Keratinocyte (primary cell): Measurements from ENCODE around the gene TCP11. TPM values are rescaled to one million over a fixed set of nuclear protein-coding genes. Genes with fewer than 3 reads are reported as not detected.

ENCODE experiments used
- DNase-seq: peaks from one replicate; pipeline ENCODE4 v3.0.0-alpha.2; 2011; ENCODE audit warnings: low read depth, missing footprints, low spot score
- FAIRE-seq: peaks from 2 replicates; lab custom pipeline; 2011; peaks lifted over from hg19 to GRCh38; lab: Jason Lieb, UNC
- H2AFZ ChIP-seq: 2 replicates; pipeline ENCODE4 v1.6.0; 2012; ENCODE audit warnings: low read length, control low read depth, inconsistent platforms; ENCODE audit not compliant: control insufficient read depth
- H3K27ac ChIP-seq: 2 replicates; pipeline ENCODE4 v1.5.1; 2011; ENCODE audit warnings: low read length; ENCODE audit not compliant: control insufficient read depth, insufficient read depth
- H3K27me3 ChIP-seq: 3 replicates; pipeline ENCODE4 v1.6.0; 2011; ENCODE audit warnings: low read length; ENCODE audit not compliant: control insufficient read depth, insufficient read depth; ENCODE audit errors: extremely low read depth
- H3K36me3 ChIP-seq, 2 experiments: 2 replicates in 1 of 2; 3 replicates in 1 of 2; pipeline ENCODE4 v1.5.1; 2011; ENCODE audit warnings: low read length in 2 of 2, mild to moderate bottlenecking in 1 of 2; ENCODE audit not compliant: control insufficient read depth in 2 of 2, insufficient read depth in 2 of 2; ENCODE audit errors: extremely low read depth in 1 of 2
- H3K4me1 ChIP-seq: 3 replicates; pipeline ENCODE4 v1.5.1; 2011; ENCODE audit warnings: low read length; ENCODE audit not compliant: control insufficient read depth, insufficient read depth; ENCODE audit errors: extremely low read depth
- H3K4me2 ChIP-seq: 3 replicates; pipeline ENCODE4 v1.6.0; 2011; ENCODE audit warnings: low read depth, low read length; ENCODE audit not compliant: control insufficient read depth, insufficient read depth; ENCODE audit errors: extremely low read depth
- H3K4me3 ChIP-seq, 3 experiments: fragments of 200-600 bp in 1 of 3; sonication (generic) in 1 of 3; 2 replicates in 2 of 3; 3 replicates in 1 of 3; pipeline ENCODE4 v1.5.1; 2011 to 2016; ENCODE audit warnings: low read length in 3 of 3, mild to moderate bottlenecking in 3 of 3, control low read depth in 2 of 3, inconsistent platforms in 1 of 3, low read depth in 1 of 3, mixed read lengths in 1 of 3, mixed run types in 1 of 3, moderate library complexity in 1 of 3; ENCODE audit not compliant: control insufficient read depth in 2 of 3, insufficient read depth in 2 of 3; ENCODE audit errors: extremely low read depth in 1 of 3
- H3K79me2 ChIP-seq: 2 replicates; pipeline ENCODE4 v1.6.0; 2012; ENCODE audit warnings: low read length; ENCODE audit not compliant: control insufficient read depth, insufficient read depth
- H3K9ac ChIP-seq: 3 replicates; pipeline ENCODE4 v1.6.0; 2011; ENCODE audit warnings: low read length; ENCODE audit not compliant: control insufficient read depth, insufficient read depth; ENCODE audit errors: extremely low read depth
- H3K9me1 ChIP-seq: 3 replicates; pipeline ENCODE4 v1.6.0; 2011; ENCODE audit warnings: low read length; ENCODE audit not compliant: control insufficient read depth, insufficient read depth; ENCODE audit errors: extremely low read depth
- H3K9me3 ChIP-seq: 2 replicates; pipeline ENCODE4 v1.5.1; 2012; ENCODE audit warnings: low read depth, low read length; ENCODE audit not compliant: control insufficient read depth
- H4K20me1 ChIP-seq: 3 replicates; pipeline ENCODE4 v1.6.0; 2011; ENCODE audit warnings: low read length; ENCODE audit not compliant: control insufficient read depth, insufficient read depth; ENCODE audit errors: extremely low read depth
- EZH2 ChIP-seq: IDR thresholded peaks from one replicate; pipeline ENCODE4 v1.6.1; 2012; ENCODE audit warnings: inconsistent platforms, mild to moderate bottlenecking, low read length, moderate library complexity
- dilution Hi-C: fragments of 300-500 bp; cut with MboI; formaldehyde crosslinking; loops from one replicate; pipeline ENCODE4 v1.7.0; 2020; ENCODE audit warnings: low sequenced_read_pairs; ENCODE audit not compliant: extremely low pct_ligation_motif_present
- polyA plus RNA-seq, 5 experiments: library from polyadenylated mRNA; depleted of rRNA in 3 of 5; stranded (reverse) in 3 of 5; stranded (forward) in 1 of 5; unstranded in 1 of 5; fragments of >200 nt; gene quantifications; 1 replicate in 1 of 5; 2 replicates in 3 of 5; 3 replicates in 1 of 5; pipeline versions ENCODE4 v1.2.1 to v1.2.3, GENCODE V29; 2011 to 2012; ENCODE audit warnings: missing spikeins in 2 of 5, low read depth in 1 of 5, low replicate concordance in 1 of 5
- TF ChIP-seq, protein P1 (sequence below), 3 experiments: IDR thresholded peaks in 1 of 3; conservative IDR thresholded peaks in 1 of 3; optimal IDR thresholded peaks in 1 of 3; 2 replicates in 2 of 3; 3 replicates in 1 of 3; pipeline versions ENCODE3 to v1.5.1; 2011; ENCODE audit warnings: low read length in 3 of 3, mild to moderate bottlenecking in 3 of 3, moderate library complexity in 2 of 3, control low read depth in 1 of 3, inconsistent platforms in 1 of 3; ENCODE audit not compliant: insufficient read depth in 2 of 3; ENCODE audit errors: extremely low read depth in 1 of 3

The TCP11 gene
- polyA plus RNA-seq, 1 donor (not counting 4 experiments of a cell fraction or from before 2014, with no cell fraction given), result not detected

DNA sequence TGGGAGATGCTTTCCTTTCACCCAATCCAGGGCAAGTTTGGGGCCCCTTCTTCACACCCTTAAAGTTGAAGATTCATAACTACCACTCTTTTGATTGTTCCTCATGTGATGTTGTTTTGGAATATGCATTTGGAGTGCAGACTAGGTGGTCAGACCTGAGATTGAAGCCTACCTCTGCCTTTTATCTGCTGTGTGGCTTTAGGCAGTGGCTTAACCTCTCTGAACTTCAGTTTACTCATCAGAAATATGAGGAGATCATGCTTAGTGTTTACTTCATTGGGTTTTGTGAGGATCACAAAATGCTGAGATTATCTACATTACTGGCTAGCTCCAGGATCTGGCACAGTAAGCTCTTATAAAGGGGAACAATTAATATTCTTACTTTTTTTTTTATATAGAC, 26.4 kb upstream of the TCP11 start:
- Histone ChIP-seq H4K20me1 (no peaks in the 10 kb centered on the region), H3K27me3 (peaks cover 3% of the 10 kb centered on the region), H3K4me2 (no peak overlapping the region), H3K9ac (no peak overlapping the region), H2AFZ (no peak overlapping the region), H3K9me3 (peaks cover 2% of the 10 kb centered on the region), H3K79me2 (no peaks in the 10 kb centered on the region), H3K4me1 (peaks cover 9% of the 10 kb centered on the region), H3K9me1 (no peaks in the 10 kb centered on the region), H3K27ac (no peak overlapping the region), H3K36me3 (no peaks in the 10 kb centered on the region), H3K4me3 (no peak overlapping the region)
- FAIRE-seq, result no peak
- dilution Hi-C loops, result no loop called here
- no peak for TF ChIP-seq EZH2
- TF ChIP-seq, protein P1, sequence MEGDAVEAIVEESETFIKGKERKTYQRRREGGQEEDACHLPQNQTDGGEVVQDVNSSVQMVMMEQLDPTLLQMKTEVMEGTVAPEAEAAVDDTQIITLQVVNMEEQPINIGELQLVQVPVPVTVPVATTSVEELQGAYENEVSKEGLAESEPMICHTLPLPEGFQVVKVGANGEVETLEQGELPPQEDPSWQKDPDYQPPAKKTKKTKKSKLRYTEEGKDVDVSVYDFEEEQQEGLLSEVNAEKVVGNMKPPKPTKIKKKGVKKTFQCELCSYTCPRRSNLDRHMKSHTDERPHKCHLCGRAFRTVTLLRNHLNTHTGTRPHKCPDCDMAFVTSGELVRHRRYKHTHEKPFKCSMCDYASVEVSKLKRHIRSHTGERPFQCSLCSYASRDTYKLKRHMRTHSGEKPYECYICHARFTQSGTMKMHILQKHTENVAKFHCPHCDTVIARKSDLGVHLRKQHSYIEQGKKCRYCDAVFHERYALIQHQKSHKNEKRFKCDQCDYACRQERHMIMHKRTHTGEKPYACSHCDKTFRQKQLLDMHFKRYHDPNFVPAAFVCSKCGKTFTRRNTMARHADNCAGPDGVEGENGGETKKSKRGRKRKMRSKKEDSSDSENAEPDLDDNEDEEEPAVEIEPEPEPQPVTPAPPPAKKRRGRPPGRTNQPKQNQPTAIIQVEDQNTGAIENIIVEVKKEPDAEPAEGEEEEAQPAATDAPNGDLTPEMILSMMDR (optimal IDR thresholded peaks at IDR 0.05 in 1 of 3, IDR thresholded peaks at IDR 0.05 in 1 of 3, conservative IDR thresholded peaks at IDR 0.05 in 1 of 3; ENCODE audit: extremely low read depth in 1 of 3, insufficient read depth in 2 of 3, low read length in 3 of 3), result no peak
- no peak for DNase-seq

DNA sequence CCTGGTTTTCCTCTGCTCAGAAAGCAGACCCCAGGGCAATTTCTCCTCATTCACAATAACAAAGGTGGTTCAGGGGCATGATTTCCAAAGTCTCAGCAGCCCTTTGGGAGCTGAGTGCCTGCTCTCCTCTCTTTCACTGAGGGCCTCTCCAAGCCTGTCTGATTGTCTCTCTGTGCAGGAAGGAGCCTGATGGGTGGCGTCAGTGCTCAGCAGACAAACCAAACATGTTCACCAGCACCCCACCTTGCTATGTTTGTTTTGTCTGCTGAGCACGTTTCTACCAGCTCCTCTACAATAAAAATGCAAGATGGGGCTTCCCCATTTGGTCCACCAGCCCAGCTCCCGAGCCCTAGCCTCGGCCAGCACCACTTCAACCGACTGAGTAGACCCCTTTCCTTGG, 25.4 kb upstream of the TCP11 start:
- Histone ChIP-seq H3K27me3 (peaks cover 3% of the 10 kb centered on the region), H2AFZ (no peak overlapping the region), H4K20me1 (no peaks in the 10 kb centered on the region), H3K36me3 (no peaks in the 10 kb centered on the region), H3K4me2 (no peak overlapping the region), H3K4me1 (peaks cover 9% of the 10 kb centered on the region), H3K4me3 (no peak overlapping the region), H3K9me1 (no peaks in the 10 kb centered on the region), H3K79me2 (no peaks in the 10 kb centered on the region), H3K9me3 (peaks cover 2% of the 10 kb centered on the region), H3K9ac (no peak overlapping the region), H3K27ac (no peak overlapping the region)
- TF ChIP-seq, protein P1 (optimal IDR thresholded peaks at IDR 0.05 in 1 of 3, IDR thresholded peaks at IDR 0.05 in 1 of 3, conservative IDR thresholded peaks at IDR 0.05 in 1 of 3; ENCODE audit: extremely low read depth in 1 of 3, insufficient read depth in 2 of 3, low read length in 3 of 3), result no peak
- no peak for TF ChIP-seq EZH2
- FAIRE-seq, result no peak
- no peak for DNase-seq
- dilution Hi-C loops, result no loop called here
